Keratinocyte (primary cell): ENCODE data around the gene KLHL20.
"Not testable (repeated sequence)": the region's sequence is repeated elsewhere in the genome, so short reads cannot be mapped to it uniquely, and the experiment has no call there.

Experiments used
- CTCF ChIP-seq, 3 experiments: IDR thresholded peaks in 1 of 3; conservative IDR thresholded peaks in 1 of 3; optimal IDR thresholded peaks in 1 of 3; 2 replicates in 2 of 3; 3 replicates in 1 of 3; pipeline versions ENCODE3 to v1.5.1; 2011; ENCODE audit warnings: low read length in 3 of 3, mild to moderate bottlenecking in 3 of 3, moderate library complexity in 2 of 3, control low read depth in 1 of 3, inconsistent platforms in 1 of 3; ENCODE audit not compliant: insufficient read depth in 2 of 3; ENCODE audit errors: extremely low read depth in 1 of 3
- EZH2 ChIP-seq: IDR thresholded peaks from one replicate; pipeline ENCODE4 v1.6.1; 2012; ENCODE audit warnings: inconsistent platforms, mild to moderate bottlenecking, low read length, moderate library complexity

GRCh38 chr1:173770330-173770729 is 55.5 kb downstream of the KLHL20 start:
- not testable (repeated sequence) for TF ChIP-seq CTCF (optimal IDR thresholded peaks at IDR 0.05 in 1 of 3, IDR thresholded peaks at IDR 0.05 in 1 of 3, conservative IDR thresholded peaks at IDR 0.05 in 1 of 3; ENCODE audit: extremely low read depth in 1 of 3, insufficient read depth in 2 of 3, low read length in 3 of 3); EZH2
